ENCODE data around the gene TROAP. TPM values are rescaled to one million over a fixed set of nuclear protein-coding genes. Genes with fewer than 3 reads are reported as not detected.
A peak's percentile ranks its signal among the peaks of the same experiment; 100 is the strongest.
"Not testable (repeated sequence)": the region's sequence is repeated elsewhere in the genome, so short reads cannot be mapped to it uniquely, and the experiment has no call there.

Gene TROAP
- total RNA-seq, 2 experiments from 2014 or later: 89.5 to 107 TPM

DNA sequence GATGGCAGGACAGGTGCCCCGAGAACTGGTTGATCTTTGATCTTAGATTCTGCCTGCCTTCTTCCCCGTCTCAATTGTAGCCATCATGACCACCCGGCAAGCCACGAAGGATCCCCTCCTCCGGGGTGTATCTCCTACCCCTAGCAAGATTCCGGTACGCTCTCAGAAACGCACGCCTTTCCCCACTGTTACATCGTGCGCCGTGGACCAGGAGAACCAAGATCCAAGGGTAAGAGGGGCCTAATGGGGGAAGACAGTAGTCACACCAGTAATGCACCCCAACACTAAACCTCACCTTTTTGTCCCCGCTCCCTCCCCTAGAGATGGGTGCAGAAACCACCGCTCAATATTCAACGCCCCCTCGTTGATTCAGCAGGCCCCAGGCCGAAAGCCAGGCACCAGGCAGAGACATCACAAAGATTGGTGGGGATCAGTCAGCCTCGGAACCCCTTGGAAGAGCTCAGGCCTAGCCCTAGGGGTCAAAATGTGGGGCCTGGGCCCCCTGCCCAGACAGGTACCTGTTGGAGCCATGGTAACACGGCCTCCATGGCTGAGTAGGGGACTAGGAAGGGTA is 556 bp downstream of the TROAP start:
- ATAC-seq (no peak), DNase-seq (no peak)
- H3K36me3 Mint-ChIP-seq: peaks cover 31% of the 10 kb centered on the region
- no peaks in the 10 kb centered on the region for H3K27me3 Mint-ChIP-seq
- H3K9me3 Mint-ChIP-seq (ENCODE audit: low read depth): no peaks in the 10 kb centered on the region
- peaks cover 28% of the 10 kb centered on the region for H3K4me1 Mint-ChIP-seq
- H3K4me3 Mint-ChIP-seq: peak overlapping the region; percentile 97
- peak overlapping the region; percentile 98 for H3K27ac Mint-ChIP-seq
- CTCF ChIA-PET: interaction anchor here (1.0 to 5.5 kb wide), 10 partner anchors 8 to 280 kb away, joined by 3 to 45 read pairs (median 12); partner anchors contain the start of genes C1QL4, DNAJC22, PRPH and TUBA1B

DNA sequence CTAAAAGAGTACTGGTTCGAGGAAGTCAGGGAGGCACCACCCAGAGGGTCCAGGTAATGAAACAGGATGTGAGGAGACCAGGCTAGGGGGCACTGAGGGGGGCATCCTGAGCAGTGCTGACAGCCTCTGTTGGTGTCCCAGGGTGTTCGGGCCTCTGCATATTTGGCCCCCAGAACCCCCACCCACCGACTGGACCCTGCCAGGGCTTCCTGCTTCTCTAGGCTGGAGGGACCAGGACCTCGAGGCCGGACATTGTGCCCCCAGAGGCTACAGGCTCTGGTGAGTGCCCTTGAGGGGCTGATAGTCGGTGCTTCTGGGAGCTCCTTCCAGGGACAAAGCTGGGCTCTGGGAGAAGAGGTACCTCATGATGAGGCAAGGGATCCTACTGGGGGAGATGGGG is 2.6 kb downstream of the TROAP start:
- Mint-ChIP-seq H3K27me3 (no peaks in the 10 kb centered on the region), H3K4me3 (no peak overlapping the region), H3K27ac (peak overlapping the region; percentile 32), H3K9me3 (ENCODE audit: low read depth) (no peaks in the 10 kb centered on the region), H3K4me1 (peaks cover 26% of the 10 kb centered on the region), H3K36me3 (peaks cover 42% of the 10 kb centered on the region)
- CTCF ChIA-PET: interaction anchor here (0.8 to 5.5 kb wide), 5 partner anchors 12 to 37 kb away, joined by 3 to 45 read pairs (median 4); partner anchors contain the start of gene C1QL4
- no peak for DNase-seq
- no peak for ATAC-seq

DNA sequence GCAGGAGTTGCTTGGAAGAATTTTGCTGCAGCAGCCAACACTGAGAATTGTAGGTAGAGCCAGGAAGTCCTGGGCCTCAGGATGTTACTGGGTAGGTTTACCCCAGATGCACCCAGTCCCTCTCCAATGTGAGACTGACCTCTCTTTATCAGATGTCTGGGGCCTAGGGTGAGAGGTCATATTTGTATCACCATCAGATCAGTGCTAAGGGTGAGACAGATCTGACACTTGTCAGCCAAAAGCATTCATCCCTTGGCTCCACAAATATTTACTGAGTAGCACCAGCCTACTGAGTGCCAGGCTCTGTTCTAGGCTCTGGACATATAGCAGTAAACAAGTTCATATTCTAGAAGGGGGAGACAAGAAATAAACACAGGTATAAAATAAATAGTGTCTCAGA is 4.3 kb downstream of the TROAP start:
- CTCF ChIA-PET: no interaction called here
- no peak for ATAC-seq
- no peak overlapping the region for H3K27ac Mint-ChIP-seq
- peaks cover 47% of the 10 kb centered on the region for H3K36me3 Mint-ChIP-seq
- no peak for DNase-seq
- H3K4me1 Mint-ChIP-seq: peaks cover 17% of the 10 kb centered on the region
- H3K4me3 Mint-ChIP-seq: no peak overlapping the region
- H3K27me3 Mint-ChIP-seq: peaks cover under 1% of the 10 kb centered on the region
- H3K9me3 Mint-ChIP-seq (ENCODE audit: low read depth): no peaks in the 10 kb centered on the region

DNA sequence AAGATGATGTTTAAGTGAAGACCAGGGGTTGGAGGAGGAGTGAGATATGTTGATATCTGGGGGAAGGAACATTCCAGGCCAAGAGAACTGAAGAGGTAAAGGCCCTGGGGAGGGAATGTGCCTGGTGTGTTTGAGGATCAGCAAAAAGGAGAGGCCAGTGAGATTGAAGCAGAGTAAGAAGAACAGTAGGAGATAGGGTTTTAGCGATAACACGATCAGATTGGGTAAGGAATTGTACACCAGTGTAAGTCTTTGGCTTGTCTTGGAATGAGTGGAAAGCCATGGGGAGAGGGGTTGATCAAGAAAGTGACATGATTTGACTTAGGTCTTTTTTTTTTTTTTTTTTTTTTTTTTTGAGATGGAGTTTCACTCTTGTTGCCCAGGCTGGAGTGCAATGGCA is 4.8 kb downstream of the TROAP start:
- no peak for ATAC-seq

DNA sequence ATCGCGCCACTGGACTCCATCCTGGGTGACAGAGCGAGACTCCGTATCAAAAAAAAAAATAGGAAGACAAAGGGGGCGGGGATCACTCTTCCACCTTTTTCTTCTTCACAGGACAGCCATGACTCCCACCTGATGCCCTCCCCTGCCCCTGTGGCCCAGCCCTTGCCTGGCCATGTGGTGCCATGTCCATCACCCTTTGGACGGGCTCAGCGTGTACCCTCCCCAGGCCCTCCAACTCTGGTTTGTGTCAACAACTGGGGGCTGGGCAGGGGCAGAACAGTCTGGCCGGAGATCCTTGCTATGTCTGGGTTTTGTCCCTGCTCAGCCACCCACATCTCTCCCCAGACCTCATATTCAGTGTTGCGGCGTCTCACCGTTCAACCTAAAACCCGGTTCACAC is 5.8 kb downstream of the TROAP start:
- Mint-ChIP-seq H3K4me3 (no peak overlapping the region), H3K27ac (no peak overlapping the region), H3K36me3 (peaks cover 43% of the 10 kb centered on the region), H3K27me3 (peaks cover 11% of the 10 kb centered on the region), H3K4me1 (peaks cover 15% of the 10 kb centered on the region), H3K9me3 (ENCODE audit: low read depth) (no peaks in the 10 kb centered on the region)
- no peak for DNase-seq
- CTCF ChIA-PET: interaction anchor here (7.6 to 11.8 kb wide), 2 partner anchors 19 to 38 kb away, joined by 85 to 202 read pairs; partner anchors contain the start of genes DNAJC22 and PRPH
- no peak for ATAC-seq

More for the DNA sequence above, 4.8 kb downstream of the TROAP start:
- Mint-ChIP-seq H3K4me1 (peaks cover 17% of the 10 kb centered on the region), H3K27me3 (peaks cover 6% of the 10 kb centered on the region), H3K9me3 (ENCODE audit: low read depth) (no peaks in the 10 kb centered on the region), H3K36me3 (peaks cover 47% of the 10 kb centered on the region), H3K27ac (no peak overlapping the region), H3K4me3 (no peak overlapping the region)
- CTCF ChIA-PET: no interaction called here
- no peak for DNase-seq

DNA sequence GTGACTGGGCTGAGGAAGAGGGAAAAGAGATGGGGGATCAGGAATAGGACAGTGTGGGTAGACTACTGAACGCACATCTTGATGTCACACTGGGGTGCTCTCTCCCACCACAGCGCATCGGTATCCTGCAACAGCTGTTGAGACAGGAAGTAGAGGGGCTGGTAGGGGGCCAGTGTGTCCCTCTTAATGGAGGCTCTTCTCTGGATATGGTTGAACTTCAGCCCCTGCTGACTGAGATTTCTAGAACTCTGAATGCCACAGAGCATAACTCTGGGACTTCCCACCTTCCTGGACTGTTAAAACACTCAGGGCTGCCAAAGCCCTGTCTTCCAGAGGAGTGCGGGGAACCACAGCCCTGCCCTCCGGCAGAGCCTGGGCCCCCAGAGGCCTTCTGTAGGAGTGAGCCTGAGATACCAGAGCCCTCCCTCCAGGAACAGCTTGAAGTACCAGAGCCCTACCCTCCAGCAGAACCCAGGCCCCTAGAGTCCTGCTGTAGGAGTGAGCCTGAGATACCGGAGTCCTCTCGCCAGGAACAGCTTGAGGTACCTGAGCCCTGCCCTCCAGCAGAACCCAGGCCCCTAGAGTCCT is 7.1 kb downstream of the TROAP start:
- CTCF ChIA-PET: interaction anchor here (3.7 to 11.8 kb wide), 3 partner anchors 12 to 39 kb away, joined by 38 to 202 read pairs (median 85); partner anchors contain the start of genes DNAJC22 and PRPH
- no peak overlapping the region for H3K27ac Mint-ChIP-seq
- DNase-seq: no peak
- H3K9me3 Mint-ChIP-seq (ENCODE audit: low read depth): no peaks in the 10 kb centered on the region
- H3K4me3 Mint-ChIP-seq: no peak overlapping the region
- H3K27me3 Mint-ChIP-seq: peaks cover 22% of the 10 kb centered on the region
- H3K4me1 Mint-ChIP-seq: peaks cover 8% of the 10 kb centered on the region
- peaks cover 35% of the 10 kb centered on the region for H3K36me3 Mint-ChIP-seq
- ATAC-seq: no peak

DNA sequence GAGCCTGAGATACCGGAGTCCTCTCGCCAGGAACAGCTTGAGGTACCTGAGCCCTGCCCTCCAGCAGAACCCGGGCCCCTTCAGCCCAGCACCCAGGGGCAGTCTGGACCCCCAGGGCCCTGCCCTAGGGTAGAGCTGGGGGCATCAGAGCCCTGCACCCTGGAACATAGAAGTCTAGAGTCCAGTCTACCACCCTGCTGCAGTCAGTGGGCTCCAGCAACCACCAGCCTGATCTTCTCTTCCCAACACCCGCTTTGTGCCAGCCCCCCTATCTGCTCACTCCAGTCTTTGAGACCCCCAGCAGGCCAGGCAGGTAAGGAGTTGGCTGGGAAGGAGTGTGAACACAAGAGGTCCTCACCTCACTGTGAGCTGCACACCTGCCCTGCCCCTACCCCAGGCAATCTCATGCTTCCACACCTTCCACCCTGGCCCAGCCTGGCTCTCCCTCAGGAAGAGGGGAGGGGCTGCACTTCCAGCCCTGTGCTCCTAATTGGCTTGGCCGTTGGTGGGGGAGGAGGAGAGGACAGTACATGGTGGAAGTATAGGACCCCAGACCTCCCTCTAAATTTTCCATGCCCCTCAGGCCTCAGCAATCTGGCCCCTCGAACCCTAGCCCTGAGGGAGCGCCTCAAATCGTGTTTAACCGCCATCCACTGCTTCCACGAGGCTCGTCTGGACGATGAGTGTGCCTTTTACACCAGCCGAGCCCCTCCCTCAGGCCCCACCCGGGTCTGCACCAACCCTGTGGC is 7.8 kb downstream of the TROAP start:
- Mint-ChIP-seq H3K27ac (no peak overlapping the region), H3K36me3 (peaks cover 33% of the 10 kb centered on the region), H3K4me1 (peaks cover 9% of the 10 kb centered on the region), H3K4me3 (no peak overlapping the region), H3K9me3 (ENCODE audit: low read depth) (no peaks in the 10 kb centered on the region), H3K27me3 (peaks cover 29% of the 10 kb centered on the region)
- CTCF ChIA-PET: interaction anchor here (1.0 to 11.8 kb wide), 10 partner anchors 8 to 243 kb away, joined by 3 to 202 read pairs (median 10); partner anchors contain the start of genes DNAJC22, PRPH and TROAP
- no peak for DNase-seq
- ATAC-seq: no peak

DNA sequence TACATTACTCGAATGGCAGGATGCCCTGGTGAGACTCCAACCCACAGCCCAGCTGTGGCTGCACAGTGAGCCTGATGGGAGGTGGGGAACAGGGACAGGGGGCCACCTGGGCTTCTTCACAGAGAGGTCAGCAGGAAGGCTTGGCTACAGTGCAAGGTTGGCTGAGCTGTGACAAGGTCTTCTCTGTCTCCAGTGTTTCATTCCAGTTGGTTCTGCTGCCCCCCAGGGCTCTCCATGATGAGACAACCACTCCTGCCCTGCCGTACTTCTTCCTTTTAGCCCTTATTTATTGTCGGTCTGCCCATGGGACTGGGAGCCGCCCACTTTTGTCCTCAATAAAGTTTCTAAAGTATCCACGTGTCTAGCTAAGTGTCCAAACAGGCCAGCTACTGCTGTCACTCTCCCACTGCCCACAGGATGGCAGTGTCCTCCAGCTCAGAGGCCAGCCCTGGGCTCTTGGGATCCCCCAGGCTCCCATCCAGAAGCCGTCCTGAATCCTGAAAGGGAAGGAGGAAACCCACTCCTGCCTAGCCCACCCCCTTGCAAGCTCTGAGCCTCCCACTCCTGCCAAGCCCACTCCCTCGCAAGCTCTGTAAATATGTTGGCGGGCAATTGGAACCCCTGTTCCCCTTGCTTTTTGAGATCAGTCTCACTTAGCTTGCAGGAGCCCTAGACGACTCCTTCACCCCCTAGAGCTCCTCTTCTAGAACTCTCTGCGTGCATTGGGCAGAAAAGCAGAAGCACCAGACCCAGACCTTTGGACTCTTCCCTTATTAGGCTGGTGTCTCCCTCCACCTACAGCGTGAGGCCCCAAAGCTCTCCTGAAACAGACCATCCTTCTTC is 8.5 kb downstream of the TROAP start:
- DNase-seq: no peak
- CTCF ChIA-PET: interaction anchor here (0.7 to 11.8 kb wide), 14 partner anchors 9 to 243 kb away, joined by 3 to 202 read pairs (median 6); partner anchors contain the start of genes DNAJC22, KCNH3, PRPH and TROAP
- ATAC-seq: no peak
- H3K4me1 Mint-ChIP-seq: peaks cover 7% of the 10 kb centered on the region
- H3K36me3 Mint-ChIP-seq: peaks cover 26% of the 10 kb centered on the region
- H3K4me3 Mint-ChIP-seq: no peak overlapping the region
- peaks cover 32% of the 10 kb centered on the region for H3K27me3 Mint-ChIP-seq
- H3K27ac Mint-ChIP-seq: no peak overlapping the region
- no peaks in the 10 kb centered on the region for H3K9me3 Mint-ChIP-seq (ENCODE audit: low read depth)

DNA sequence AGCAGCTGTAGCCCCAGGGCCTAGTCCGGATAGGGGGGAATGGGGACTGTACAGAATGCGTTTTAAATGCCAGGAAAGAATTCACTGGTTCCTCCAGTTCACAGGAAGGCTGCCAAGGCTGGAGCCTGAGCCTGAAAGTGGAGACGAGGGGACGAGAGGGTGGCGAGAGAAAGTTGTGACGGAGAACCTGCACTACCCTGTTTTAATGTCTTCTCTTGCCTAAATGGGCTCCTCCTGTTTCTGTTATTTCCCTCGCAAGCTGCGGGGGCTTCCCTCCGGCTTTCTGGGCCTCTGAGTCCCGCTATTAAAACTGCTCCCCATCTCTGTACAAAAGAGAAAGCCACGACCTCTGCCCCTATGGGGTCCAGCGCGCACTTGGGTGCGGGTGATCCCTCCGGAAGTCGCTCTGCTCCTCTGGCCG is 9.4 kb downstream of the TROAP start:
- peaks cover 13% of the 10 kb centered on the region for H3K4me1 Mint-ChIP-seq
- H3K27me3 Mint-ChIP-seq: peaks cover 40% of the 10 kb centered on the region
- H3K27ac Mint-ChIP-seq: no peak overlapping the region

DNA sequence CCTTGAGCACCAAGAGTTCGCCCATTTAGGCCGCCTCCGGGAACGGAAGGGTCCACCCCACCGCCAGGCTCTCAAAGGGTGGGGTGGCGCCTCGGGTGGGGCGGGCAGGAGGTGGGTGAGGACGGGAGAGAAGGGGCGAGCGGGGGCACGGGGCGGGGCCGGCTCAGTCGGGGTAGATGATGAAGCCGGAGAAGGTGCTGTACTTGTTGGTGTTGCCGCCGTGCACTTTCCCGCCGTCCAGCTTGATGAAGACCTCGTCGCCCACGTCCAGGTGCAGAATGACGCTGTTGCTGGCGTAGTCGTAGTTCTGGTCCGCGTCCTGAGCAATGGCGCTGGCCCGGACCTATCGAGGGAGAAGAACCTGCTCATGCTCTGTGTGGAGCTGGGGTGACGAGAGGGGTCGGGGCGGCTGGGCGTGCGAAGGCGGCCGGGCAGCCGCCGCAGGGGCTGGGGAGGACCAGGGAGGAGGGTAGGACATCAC is 9.9 kb downstream of the TROAP start:
- Mint-ChIP-seq H3K4me1 (peaks cover 17% of the 10 kb centered on the region), H3K4me3 (no peak overlapping the region), H3K9me3 (ENCODE audit: low read depth) (no peaks in the 10 kb centered on the region), H3K36me3 (peaks cover 17% of the 10 kb centered on the region), H3K27ac (no peak overlapping the region), H3K27me3 (peaks cover 44% of the 10 kb centered on the region)
- ATAC-seq (no peak), DNase-seq (no peak)
- CTCF ChIA-PET: interaction anchor here (1.3 to 11.8 kb wide), 6 partner anchors 9 to 180 kb away, joined by 5 to 202 read pairs (median 25); partner anchors contain the start of genes DNAJC22 and PRPH

More for the DNA sequence above, 9.4 kb downstream of the TROAP start:
- H3K9me3 Mint-ChIP-seq (ENCODE audit: low read depth): no peaks in the 10 kb centered on the region
- peaks cover 21% of the 10 kb centered on the region for H3K36me3 Mint-ChIP-seq
- no peak for ATAC-seq
- CTCF ChIA-PET: interaction anchor here (1.2 to 11.8 kb wide), 8 partner anchors 10 to 181 kb away, joined by 5 to 202 read pairs (median 12); partner anchors contain the start of genes DNAJC22, PRPH and TROAP
- H3K4me3 Mint-ChIP-seq: no peak overlapping the region
- DNase-seq: no peak

DNA sequence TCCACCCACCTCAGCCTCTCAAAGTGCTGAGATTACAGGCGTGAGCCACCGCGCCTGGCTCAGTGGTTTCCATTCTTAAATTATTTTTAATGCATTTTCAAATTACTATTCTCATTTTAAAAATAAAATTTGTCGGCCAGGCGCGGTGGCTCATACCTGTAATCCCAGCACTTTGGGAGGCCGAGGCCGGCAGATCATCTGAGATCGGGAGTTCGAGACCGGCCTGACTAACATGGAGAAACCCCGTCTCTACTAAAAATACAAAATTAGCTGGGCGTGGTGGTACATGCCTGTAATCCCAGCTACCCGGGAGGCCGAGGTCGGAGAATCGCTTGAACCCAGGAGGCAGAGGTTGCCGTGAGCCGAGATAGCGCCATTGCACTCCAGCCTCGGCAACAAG is 10.7 kb downstream of the TROAP start:
- H3K27ac Mint-ChIP-seq, DNase-seq: not testable (repeated sequence)
- CTCF ChIA-PET: interaction anchor here (0.7 to 11.8 kb wide), 4 partner anchors 9 to 211 kb away, joined by 3 to 202 read pairs (median 62); partner anchors contain the start of genes DNAJC22 and PRPH

DNA sequence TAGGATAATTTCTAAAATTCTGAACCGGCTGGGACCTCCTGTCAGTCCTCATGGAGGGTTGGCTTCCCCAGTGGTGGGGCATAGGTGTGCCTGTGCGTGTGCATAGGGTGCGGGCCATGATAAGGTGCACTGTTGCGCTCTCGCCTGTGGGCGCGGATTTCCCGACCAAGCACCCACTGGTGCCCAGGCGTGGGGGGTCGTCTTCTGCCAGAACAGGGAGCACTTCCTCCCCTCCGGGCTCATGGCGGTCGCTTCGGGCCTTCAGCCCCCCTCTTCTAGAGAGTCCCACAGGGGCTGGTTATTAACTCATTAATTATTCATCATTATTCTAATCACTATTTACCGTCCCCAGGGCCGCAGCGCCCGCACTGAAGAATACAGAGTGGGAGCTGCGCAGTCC is 11.2 kb downstream of the TROAP start:
- Mint-ChIP-seq H3K36me3 (peaks cover 12% of the 10 kb centered on the region), H3K27me3 (peaks cover 57% of the 10 kb centered on the region), H3K27ac (no peak overlapping the region), H3K4me1 (peaks cover 17% of the 10 kb centered on the region), H3K4me3 (no peak overlapping the region), H3K9me3 (ENCODE audit: low read depth) (no peaks in the 10 kb centered on the region)
- DNase-seq (no peak), ATAC-seq (no peak)
- CTCF ChIA-PET: interaction anchor here (0.6 to 11.8 kb wide), 5 partner anchors 11 to 68 kb away, joined by 3 to 202 read pairs (median 45); partner anchors contain the start of genes DNAJC22, PRPH and TROAP

More for the DNA sequence above, 10.7 kb downstream of the TROAP start:
- H3K27me3 Mint-ChIP-seq: peaks cover 53% of the 10 kb centered on the region
- H3K9me3 Mint-ChIP-seq (ENCODE audit: low read depth); H3K4me3 Mint-ChIP-seq; ATAC-seq: not testable (repeated sequence)
- peaks cover 15% of the 10 kb centered on the region for H3K36me3 Mint-ChIP-seq
- peaks cover 17% of the 10 kb centered on the region for H3K4me1 Mint-ChIP-seq
